Fibroblast of pulmonary artery (primary cell): ENCODE data around the gene NUP54.

Experiments
- DNase-seq: peaks from one replicate; pipeline ENCODE4 v3.0.0-alpha.2; 2010; ENCODE audit warnings: low read depth
- H3K4me3 ChIP-seq: replicated peaks from 2 replicates; pipeline ENCODE4 v1.5.1; 2011; ENCODE audit warnings: low read depth, mild to moderate bottlenecking, control low read depth, low read length, moderate library complexity
- TF ChIP-seq, protein P1 (sequence below): IDR thresholded peaks from 2 replicates; pipeline ENCODE4 v1.5.1; 2011; ENCODE audit warnings: mild to moderate bottlenecking, control low read depth, low read length, inconsistent platforms; ENCODE audit errors: missing control alignments

NUP54 gene

DNA sequence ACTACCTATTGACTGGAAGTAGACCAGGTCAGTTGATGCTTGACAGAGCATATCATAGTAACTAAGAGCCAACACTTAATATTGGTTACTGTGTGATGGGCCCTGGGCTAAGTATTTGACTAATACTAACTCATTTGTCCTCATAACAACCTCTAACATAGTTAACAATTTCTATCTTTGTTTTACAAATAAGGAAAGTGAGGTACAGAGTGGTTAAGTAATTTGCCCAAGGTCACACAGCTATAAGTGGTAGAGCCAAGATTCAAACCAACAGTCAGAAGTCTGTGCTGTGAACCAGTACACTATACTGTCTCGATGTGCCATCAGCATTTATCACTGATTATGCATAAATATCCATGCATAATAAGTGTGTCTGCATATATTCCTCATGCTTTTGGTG lies 27.1 kb upstream of the NUP54 start:
- DNase-seq: no peak
- H3K4me3 ChIP-seq: no peak overlapping the region
- TF ChIP-seq, protein P1, sequence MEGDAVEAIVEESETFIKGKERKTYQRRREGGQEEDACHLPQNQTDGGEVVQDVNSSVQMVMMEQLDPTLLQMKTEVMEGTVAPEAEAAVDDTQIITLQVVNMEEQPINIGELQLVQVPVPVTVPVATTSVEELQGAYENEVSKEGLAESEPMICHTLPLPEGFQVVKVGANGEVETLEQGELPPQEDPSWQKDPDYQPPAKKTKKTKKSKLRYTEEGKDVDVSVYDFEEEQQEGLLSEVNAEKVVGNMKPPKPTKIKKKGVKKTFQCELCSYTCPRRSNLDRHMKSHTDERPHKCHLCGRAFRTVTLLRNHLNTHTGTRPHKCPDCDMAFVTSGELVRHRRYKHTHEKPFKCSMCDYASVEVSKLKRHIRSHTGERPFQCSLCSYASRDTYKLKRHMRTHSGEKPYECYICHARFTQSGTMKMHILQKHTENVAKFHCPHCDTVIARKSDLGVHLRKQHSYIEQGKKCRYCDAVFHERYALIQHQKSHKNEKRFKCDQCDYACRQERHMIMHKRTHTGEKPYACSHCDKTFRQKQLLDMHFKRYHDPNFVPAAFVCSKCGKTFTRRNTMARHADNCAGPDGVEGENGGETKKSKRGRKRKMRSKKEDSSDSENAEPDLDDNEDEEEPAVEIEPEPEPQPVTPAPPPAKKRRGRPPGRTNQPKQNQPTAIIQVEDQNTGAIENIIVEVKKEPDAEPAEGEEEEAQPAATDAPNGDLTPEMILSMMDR: no peak

DNA sequence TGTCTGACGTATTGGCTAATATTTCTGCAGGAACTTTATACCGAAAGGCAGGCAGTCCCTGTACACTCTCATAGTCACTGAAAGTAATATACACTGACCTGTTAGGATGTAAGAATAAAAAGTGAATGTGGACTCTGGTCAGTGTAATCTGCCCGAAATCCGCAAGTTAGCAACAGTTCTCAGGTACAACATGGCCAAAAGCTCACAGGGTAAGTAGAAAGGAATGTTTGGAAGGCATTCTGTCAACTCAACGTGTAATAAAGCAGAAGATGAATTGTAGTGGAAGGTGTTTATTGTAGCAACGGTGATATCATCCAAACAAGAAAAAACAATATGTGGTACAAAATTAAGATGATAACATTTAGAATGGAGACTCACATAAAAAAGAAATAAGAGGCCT lies 26.0 kb upstream of the NUP54 start:
- no peak for DNase-seq
- TF ChIP-seq, protein P1: no peak
- H3K4me3 ChIP-seq: no peak overlapping the region

DNA sequence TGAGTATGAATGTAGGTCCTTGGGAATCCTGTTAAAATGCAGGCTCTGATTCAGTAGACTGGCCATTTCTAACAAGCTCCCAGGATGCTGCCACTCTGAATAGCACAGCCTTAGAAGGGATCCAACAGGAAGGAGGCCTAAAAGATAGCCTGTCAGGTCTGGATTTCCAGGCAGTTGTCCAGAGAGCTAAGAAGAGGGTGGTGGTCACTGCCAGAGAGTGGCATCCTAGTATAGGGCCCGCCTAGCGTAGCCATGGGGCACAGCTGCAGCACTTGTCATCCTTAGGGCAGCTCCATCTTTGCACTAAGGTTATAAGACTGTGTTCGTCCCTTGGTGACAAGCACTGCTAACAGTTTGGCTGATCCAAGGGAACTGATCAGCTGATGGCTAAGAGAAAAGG lies 20.5 kb upstream of the NUP54 start:
- TF ChIP-seq, protein P1: no peak
- no peak overlapping the region for H3K4me3 ChIP-seq
- no peak for DNase-seq

DNA sequence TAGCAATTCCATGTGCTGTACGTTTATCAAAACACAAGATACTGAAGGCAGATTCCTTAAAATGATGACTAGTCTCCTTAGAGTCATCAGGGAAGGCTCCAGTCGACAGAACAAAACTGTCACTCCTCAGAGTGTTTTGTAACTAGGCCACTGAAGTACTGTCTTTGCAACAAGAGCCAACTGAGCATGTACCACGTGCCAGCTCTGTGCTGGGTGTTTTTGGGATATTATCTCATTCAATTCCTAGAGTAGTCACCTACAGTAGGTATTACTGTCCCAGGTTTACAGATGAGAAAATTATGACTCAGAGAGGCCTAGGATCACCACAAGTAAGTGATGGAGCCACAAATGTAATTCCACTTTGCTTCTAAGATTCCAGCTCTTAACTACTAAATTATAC lies 18.3 kb upstream of the NUP54 start:
- no peak for DNase-seq
- TF ChIP-seq, protein P1: no peak
- no peak overlapping the region for H3K4me3 ChIP-seq

DNA sequence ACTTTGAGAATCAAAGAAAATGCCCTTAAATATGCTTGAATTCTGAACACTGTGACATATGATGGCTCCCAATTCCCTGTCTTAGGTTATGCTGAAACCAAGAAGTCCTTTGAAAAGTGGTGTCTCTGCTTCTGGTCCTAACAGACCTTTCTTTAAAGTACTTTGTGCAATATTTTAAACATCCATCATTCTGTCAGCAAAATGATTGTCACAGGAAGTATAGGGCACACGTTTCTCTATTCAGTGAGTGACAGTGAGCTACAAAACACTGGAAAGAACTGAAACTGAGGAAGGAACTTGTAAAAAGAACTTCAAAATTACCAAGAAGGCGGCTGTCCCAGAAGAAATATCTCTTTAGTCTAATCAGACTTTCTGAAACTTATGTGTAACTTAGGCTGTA lies 12.2 kb upstream of the NUP54 start:
- no peak for DNase-seq
- TF ChIP-seq, protein P1: no peak
- no peak overlapping the region for H3K4me3 ChIP-seq

DNA sequence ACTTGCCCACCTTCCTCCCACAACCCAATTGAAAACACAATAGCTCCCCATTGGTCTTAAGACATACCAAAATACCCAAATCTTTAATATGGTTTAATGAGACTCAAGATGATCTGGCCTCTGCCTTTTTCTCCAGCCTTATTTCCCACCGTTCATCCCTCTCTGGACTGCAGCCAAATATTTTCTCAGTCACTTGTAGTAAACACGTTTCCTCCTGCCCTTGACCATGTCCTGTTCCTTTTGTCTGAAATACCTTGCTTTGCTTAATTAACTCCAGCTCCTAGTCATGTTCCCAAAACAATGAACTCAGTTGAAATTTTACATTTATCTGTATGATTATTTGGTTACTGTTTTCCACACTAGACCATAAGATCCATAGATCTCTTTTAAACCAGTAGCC lies 8.4 kb upstream of the NUP54 start:
- peak; percentile 41 for DNase-seq
- TF ChIP-seq, protein P1: no peak
- no peak overlapping the region for H3K4me3 ChIP-seq

DNA sequence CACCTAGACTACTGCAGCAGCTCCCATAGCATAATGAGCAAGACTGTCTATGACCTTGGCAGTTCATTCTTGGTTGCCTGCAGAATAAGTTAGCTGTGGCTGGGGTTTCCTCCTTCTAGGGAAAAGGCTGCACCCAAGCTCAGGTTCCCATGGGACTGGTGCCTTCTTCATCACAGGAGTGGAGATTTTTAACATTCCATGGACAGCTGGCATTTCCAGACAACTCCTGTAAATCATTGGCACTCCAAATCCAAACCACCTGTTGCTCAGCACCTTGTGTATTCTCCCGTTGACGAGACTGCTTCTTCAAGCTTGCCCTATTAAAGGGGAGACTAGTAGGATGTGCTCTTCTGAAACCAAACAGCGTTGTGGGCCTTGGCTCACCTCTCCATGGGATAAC lies 7.8 kb upstream of the NUP54 start:
- no peak for DNase-seq
- TF ChIP-seq, protein P1: no peak
- no peak overlapping the region for H3K4me3 ChIP-seq
